Choroid plexus epithelial cell (primary cell): ENCODE measurements around the gene PDE10A.
A peak's percentile ranks its signal among the peaks of the same experiment; 100 is the strongest.

Experiments
- DNase-seq: peaks from one replicate; pipeline ENCODE4 v3.0.0-alpha.2; 2010; ENCODE audit warnings: low read depth
- H3K4me3 ChIP-seq: 2 replicates; pipeline ENCODE4 v1.5.1; 2011; ENCODE audit warnings: low read depth, mild to moderate bottlenecking, control low read depth, low read length, moderate library complexity
- TF ChIP-seq, protein P1 (sequence below): conservative IDR thresholded peaks from 2 replicates; pipeline ENCODE4 v1.5.1; 2011; ENCODE audit warnings: low read depth, mild to moderate bottlenecking, control low read depth, inconsistent platforms, low read length, moderate library complexity

The PDE10A gene

DNA sequence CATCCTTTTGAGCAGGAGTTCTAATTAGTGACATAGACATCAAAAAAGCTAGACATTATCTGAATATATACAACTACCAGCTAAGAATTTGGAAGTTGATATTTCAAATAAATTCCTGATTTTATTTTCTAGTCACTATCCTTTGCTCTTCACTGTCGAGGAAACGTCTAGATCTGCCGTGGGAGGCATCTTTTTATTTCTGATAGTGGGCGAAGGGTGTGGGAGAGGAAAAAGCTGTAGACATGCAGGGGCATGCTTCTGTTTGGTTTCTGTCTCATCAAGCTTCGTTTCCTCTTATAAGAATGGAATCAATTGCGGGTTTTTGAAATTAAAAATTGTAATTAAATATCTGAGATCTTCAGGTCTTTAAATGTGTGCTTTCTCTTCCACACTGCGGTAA is 337.4 kb downstream of the PDE10A start:
- no peak overlapping the region for H3K4me3 ChIP-seq
- DNase-seq, result no peak
- TF ChIP-seq, protein P1, sequence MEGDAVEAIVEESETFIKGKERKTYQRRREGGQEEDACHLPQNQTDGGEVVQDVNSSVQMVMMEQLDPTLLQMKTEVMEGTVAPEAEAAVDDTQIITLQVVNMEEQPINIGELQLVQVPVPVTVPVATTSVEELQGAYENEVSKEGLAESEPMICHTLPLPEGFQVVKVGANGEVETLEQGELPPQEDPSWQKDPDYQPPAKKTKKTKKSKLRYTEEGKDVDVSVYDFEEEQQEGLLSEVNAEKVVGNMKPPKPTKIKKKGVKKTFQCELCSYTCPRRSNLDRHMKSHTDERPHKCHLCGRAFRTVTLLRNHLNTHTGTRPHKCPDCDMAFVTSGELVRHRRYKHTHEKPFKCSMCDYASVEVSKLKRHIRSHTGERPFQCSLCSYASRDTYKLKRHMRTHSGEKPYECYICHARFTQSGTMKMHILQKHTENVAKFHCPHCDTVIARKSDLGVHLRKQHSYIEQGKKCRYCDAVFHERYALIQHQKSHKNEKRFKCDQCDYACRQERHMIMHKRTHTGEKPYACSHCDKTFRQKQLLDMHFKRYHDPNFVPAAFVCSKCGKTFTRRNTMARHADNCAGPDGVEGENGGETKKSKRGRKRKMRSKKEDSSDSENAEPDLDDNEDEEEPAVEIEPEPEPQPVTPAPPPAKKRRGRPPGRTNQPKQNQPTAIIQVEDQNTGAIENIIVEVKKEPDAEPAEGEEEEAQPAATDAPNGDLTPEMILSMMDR, result no peak

- no peak overlapping the region for H3K4me3 ChIP-seq
- TF ChIP-seq, protein P1, result no peak
- no peak for DNase-seq
Observed at GRCh38 chr6:165321555-165322145, 341.4 kb downstream of the PDE10A start.

- TF ChIP-seq, protein P1, result no peak
- no peak for DNase-seq
- no peak overlapping the region for H3K4me3 ChIP-seq
Observed at GRCh38 chr6:165321150-165321549, 341.9 kb downstream of the PDE10A start.

DNA sequence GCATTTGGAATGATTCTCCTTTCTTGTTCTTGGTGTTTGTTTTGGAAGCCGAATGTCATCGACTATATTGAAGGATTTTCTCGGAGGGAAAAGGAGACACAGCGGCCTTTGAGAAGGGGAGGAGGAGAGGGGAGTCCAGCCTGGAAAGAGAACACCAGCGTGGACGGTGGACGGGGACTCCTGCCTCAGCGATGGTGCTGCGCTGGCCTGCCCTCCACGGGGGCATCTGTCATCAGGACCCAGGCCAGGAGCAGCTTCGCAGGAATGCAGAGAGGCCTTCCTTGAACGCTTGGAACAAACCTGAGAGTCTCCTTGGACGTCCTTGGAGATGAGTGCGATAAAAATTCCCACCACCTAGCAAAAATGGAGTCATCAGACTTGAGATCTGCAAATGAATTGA is 345.3 kb downstream of the PDE10A start:
- TF ChIP-seq, protein P1, result no peak
- no peak overlapping the region for H3K4me3 ChIP-seq
- no peak for DNase-seq

GRCh38 chr6:165308926-165309731 is 353.9 kb downstream of the PDE10A start, which contains the start of gene C6orf118:
TSS of gene C6orf118 (minus strand) at chr6:165309605. CDS start at chr6:165309586, 19 bp downstream.
- peak within 1 kb of the TSS; percentile 56 for H3K4me3 ChIP-seq
- TF ChIP-seq, protein P1, result no peak
- DNase-seq, result peak; percentile 92

DNA sequence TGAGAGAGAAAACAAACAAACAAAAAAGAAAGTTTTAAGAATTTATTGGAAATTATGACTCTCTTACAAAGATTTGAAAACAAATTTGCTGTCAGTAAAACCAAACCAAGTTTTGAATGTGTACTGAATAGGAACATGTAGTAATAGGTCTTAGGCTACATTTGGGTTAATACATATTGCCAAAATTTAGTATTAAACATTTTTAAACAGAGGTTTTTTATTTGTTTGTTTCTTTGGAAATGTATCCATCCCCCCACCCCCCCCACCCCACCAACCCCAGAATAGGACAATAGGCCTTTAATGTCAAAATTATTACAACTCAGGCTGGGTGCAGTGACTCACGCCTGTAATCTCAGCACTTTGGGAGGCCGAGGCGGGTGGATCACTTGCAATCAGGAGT is 356.1 kb downstream of the PDE10A start:
- TF ChIP-seq, protein P1, result no peak
- H3K4me3 ChIP-seq, result no peak overlapping the region
- DNase-seq, result no peak
